NCI-H524 treated with DMSO at 0.1 percent for 48 hours (cell line): ENCODE results near the gene DPP7.
"Not testable (repeated sequence)": the region's sequence is repeated elsewhere in the genome, so short reads cannot be mapped to it uniquely, and the experiment has no call there.

Source experiments
- DNase-seq: peaks from one replicate; lab custom pipeline; 2025; lab: John Stamatoyannopoulos, UW

The DPP7 gene

GRCh38 chr9:137147793-137148160, 33.2 kb upstream of the DPP7 start:
- DNase-seq = no peak

- DNase-seq = no peak
These were observed 32.7 kb upstream of the DPP7 start for GRCh38 chr9:137147091-137147792.

GRCh38 chr9:137146527-137146918, 32.0 kb upstream of the DPP7 start:
- DNase-seq = no peak

- DNase-seq = no peak
These were observed 31.4 kb upstream of the DPP7 start for GRCh38 chr9:137145731-137146526.

GRCh38 chr9:137143459-137143858, 28.9 kb upstream of the DPP7 start:
- no peak for DNase-seq

GRCh38 chr9:137141976-137142936, 27.7 kb upstream of the DPP7 start:
- DNase-seq = no peak

GRCh38 chr9:137141050-137141810, 26.7 kb upstream of the DPP7 start:
- DNase-seq = no peak

GRCh38 chr9:137140151-137141012, 25.8 kb upstream of the DPP7 start:
- no peak for DNase-seq

GRCh38 chr9:137139468-137140150, 25.1 kb upstream of the DPP7 start:
- no peak for DNase-seq

GRCh38 chr9:137138722-137139467, 24.4 kb upstream of the DPP7 start, which contains the start of gene GRIN1:
Gene GRIN1 (plus strand): TSS chr9:137139154. CDS start chr9:137139487, 333 bp downstream.
- DNase-seq = no peak

- peak; percentile 60 for DNase-seq
These were observed 23.7 kb upstream of the DPP7 start for GRCh38 chr9:137138058-137138721.

GRCh38 chr9:137136881-137137607, 22.5 kb upstream of the DPP7 start:
- no peak for DNase-seq

GRCh38 chr9:137136261-137136880, 21.8 kb upstream of the DPP7 start:
- DNase-seq = no peak

GRCh38 chr9:137135154-137135553, 20.6 kb upstream of the DPP7 start:
- not testable (repeated sequence) for DNase-seq

GRCh38 chr9:137134191-137134590, 19.7 kb upstream of the DPP7 start:
- DNase-seq = no peak

GRCh38 chr9:137130176-137130755, 15.7 kb upstream of the DPP7 start:
- DNase-seq = no peak
